A549 (cell line): Measurements from ENCODE around the gene BRICD5. TPM values are rescaled to one million over a fixed set of nuclear protein-coding genes. Genes with fewer than 3 reads are reported as not detected.

ENCODE experiments used
- ATAC-seq, 2 experiments: fragments of 200-7000 bp in 1 of 2; fragments of >200 bp in 1 of 2; cut with Nextera tagmentation in 1 of 2; cut with Tn5 transposase in 1 of 2; 3 replicates each; pipeline versions ENCODE4 v1.8.0 to v1.9.1; 2018 to 2020; ENCODE audit warnings: mild to moderate bottlenecking in 1 of 2, moderate library complexity in 1 of 2
- CTCF ChIA-PET: fragments of 300-600 bp; sonication (Branson Sonifier 250); formaldehyde crosslinking; extraction: SDS; loops from one replicate; lab custom pipeline; 2021; ENCODE audit warnings: antibody characterized with exemption, inconsistent platforms; lab: Yijun Ruan, JAX
- POLR2A ChIA-PET: fragments of 350-600 bp; formaldehyde crosslinking; extraction: SDS; loops from one replicate; lab custom pipeline; 2021; ENCODE audit warnings: antibody characterized with exemption, inconsistent platforms; lab: Yijun Ruan, JAX
- DNase-seq, 2 experiments: peaks; one replicate each; pipeline versions ENCODE4 v3.0.0 to v3.0.0-alpha.2; 2011 to 2016; ENCODE audit warnings: low read depth in 1 of 2, low spot score in 1 of 2
- FAIRE-seq: peaks from 2 replicates; lab custom pipeline; 2011; peaks lifted over from hg19 to GRCh38; lab: Jason Lieb, UNC
- H3K27ac ChIP-seq, 2 experiments: fragments of >200 bp; sonication (Bioruptor Twin); formaldehyde crosslinking; 3 replicates each; pipeline ENCODE4 v1.5.1; 2016 to 2017
- H3K4me1 ChIP-seq: fragments of >200 bp; sonication (Bioruptor Twin); formaldehyde crosslinking; 3 replicates; pipeline ENCODE4 v1.6.1; 2016
- H3K4me2 ChIP-seq: fragments of >200 bp; sonication (Bioruptor Twin); formaldehyde crosslinking; 3 replicates; pipeline ENCODE4 v1.6.1; 2016
- H3K4me3 ChIP-seq: fragments of >200 bp; sonication (Bioruptor Twin); formaldehyde crosslinking; 3 replicates; pipeline ENCODE4 v1.5.1; 2016
- H3K9me3 ChIP-seq: fragments of >200 bp; sonication (Bioruptor Twin); formaldehyde crosslinking; 3 replicates; pipeline ENCODE4 v1.6.1; 2016
- CBX2 ChIP-seq: fragments of 200-600 bp; sonication (generic); IDR thresholded peaks from 2 replicates; pipeline ENCODE4 v1.6.1; 2016; ENCODE audit warnings: low read depth, mild to moderate bottlenecking, borderline replicate concordance
- EHF ChIP-seq: fragments of 250-450 bp; sonication (Bioruptor Pico); IDR thresholded peaks from 2 replicates; pipeline ENCODE4 v1.5.0; 2020; ENCODE audit warnings: mild to moderate bottlenecking
- EHMT2 ChIP-seq: fragments of 200-600 bp; sonication (generic); IDR thresholded peaks from 2 replicates; pipeline ENCODE4 v1.6.1; 2016; ENCODE audit warnings: antibody characterized with exemption, low read depth, mild to moderate bottlenecking, moderate library complexity
- ESRRA ChIP-seq: fragments of 150-350 bp; IDR thresholded peaks from 2 replicates; pipeline ENCODE4 v1.6.1; 2014; ENCODE audit warnings: mild to moderate bottlenecking, low read length, borderline replicate concordance
- FOXS1 ChIP-seq: fragments of 250-450 bp; sonication (Bioruptor Pico); IDR thresholded peaks from 2 replicates; pipeline ENCODE4 v1.5.0; 2020; ENCODE audit warnings: mild to moderate bottlenecking, moderate library complexity
- PBX3 ChIP-seq: IDR thresholded peaks from 2 replicates; pipeline ENCODE4 v1.6.1; 2012
- PHF8 ChIP-seq: fragments of 200-600 bp; sonication (generic); IDR thresholded peaks from 2 replicates; pipeline ENCODE4 v1.6.1; 2016; ENCODE audit warnings: low read depth, mild to moderate bottlenecking, antibody characterized with exemption, moderate library complexity, borderline replicate concordance
- POLR2A ChIP-seq: IDR thresholded peaks from 2 replicates; pipeline ENCODE4 v1.6.1; 2012; ENCODE audit warnings: mild to moderate bottlenecking, low read length
- RARB ChIP-seq: fragments of 250-450 bp; sonication (Bioruptor Pico); IDR thresholded peaks from 2 replicates; pipeline ENCODE4 v1.8.0; 2021; ENCODE audit warnings: mild to moderate bottlenecking, moderate library complexity
- RCOR1 ChIP-seq: fragments of 150-350 bp; IDR thresholded peaks from 2 replicates; pipeline ENCODE4 v1.6.1; 2014; ENCODE audit warnings: antibody characterized with exemption, low read length, low read depth
- REST ChIP-seq: fragments of 200-600 bp; sonication (generic); IDR thresholded peaks from 2 replicates; pipeline ENCODE4 v1.6.1; 2016; ENCODE audit warnings: antibody characterized with exemption, mild to moderate bottlenecking, moderate library complexity
- SMC3 ChIP-seq: fragments of >200 bp; sonication (Bioruptor Twin); formaldehyde crosslinking; IDR thresholded peaks from 3 replicates; pipeline ENCODE4 v1.6.1; 2018; ENCODE audit warnings: inconsistent platforms
- ZFP36 ChIP-seq: fragments of 450-650 bp; IDR thresholded peaks from 2 replicates; pipeline ENCODE4 v1.6.1; 2014; ENCODE audit warnings: borderline replicate concordance; ENCODE audit not compliant: partially characterized antibody
- WGBS: methylation state at CpG from one replicate; pipeline ENCODE4 v1.1.6; 2017; ENCODE audit errors: missing lambda C conversion rate; 5-methylcytosine and 5-hydroxymethylcytosine counted together
- polyA plus RNA-seq, 4 experiments: library from polyadenylated mRNA; depleted of rRNA in 3 of 4; stranded (reverse); fragments of >200 nt; fragmentation: RNase III in 1 of 4; extraction: RNeasy Plus Mini Kit Qiagen cat#74134 plus additional on column Dnase treatment in 1 of 4; gene quantifications; 2 replicates in 3 of 4; 3 replicates in 1 of 4; pipeline ENCODE4 v1.2.3, GENCODE V29; 2011 to 2017
- TF ChIP-seq, protein P1 (sequence below): fragments of 150-350 bp; IDR thresholded peaks from 2 replicates; pipeline ENCODE4 v1.6.1; 2014; ENCODE audit warnings: low read depth, mild to moderate bottlenecking, low read length
- TF ChIP-seq, protein P2 (sequence below): IDR thresholded peaks from 2 replicates; pipeline ENCODE4 v1.6.1; 2012; ENCODE audit warnings: low read depth, borderline replicate concordance

Gene BRICD5
- polyA plus RNA-seq, 2 of the 4 experiments (the other 2 are of a cell fraction): 2.0 to 9.1 TPM

GRCh38 chr16:2186505-2186904 is 24.2 kb downstream of the BRICD5 start:
- FAIRE-seq (no peak), ATAC-seq (no peak), DNase-seq (no peak)
- no peaks in the 10 kb centered on the region for H3K9me3 ChIP-seq
- H3K4me2 ChIP-seq: no peak overlapping the region
- H3K4me3 ChIP-seq: no peak overlapping the region
- TF ChIP-seq EHMT2: no peak
- TF ChIP-seq, protein P1, sequence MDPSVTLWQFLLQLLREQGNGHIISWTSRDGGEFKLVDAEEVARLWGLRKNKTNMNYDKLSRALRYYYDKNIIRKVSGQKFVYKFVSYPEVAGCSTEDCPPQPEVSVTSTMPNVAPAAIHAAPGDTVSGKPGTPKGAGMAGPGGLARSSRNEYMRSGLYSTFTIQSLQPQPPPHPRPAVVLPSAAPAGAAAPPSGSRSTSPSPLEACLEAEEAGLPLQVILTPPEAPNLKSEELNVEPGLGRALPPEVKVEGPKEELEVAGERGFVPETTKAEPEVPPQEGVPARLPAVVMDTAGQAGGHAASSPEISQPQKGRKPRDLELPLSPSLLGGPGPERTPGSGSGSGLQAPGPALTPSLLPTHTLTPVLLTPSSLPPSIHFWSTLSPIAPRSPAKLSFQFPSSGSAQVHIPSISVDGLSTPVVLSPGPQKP: no peak
- no peak for TF ChIP-seq PBX3
- TF ChIP-seq RCOR1: no peak
- TF ChIP-seq FOXS1: no peak
- TF ChIP-seq POLR2A: no peak
- ChIA-PET POLR2A (no interaction called here), CTCF (interaction anchor here (2.7 kb wide), 1 partner anchor 8 kb away, joined by 19 read pairs; no protein-coding TSS in a partner anchor)
- H3K27ac ChIP-seq: no peak overlapping the region
- H3K4me1 ChIP-seq: no peaks in the 10 kb centered on the region
- WGBS: 90% methylated on average over 7 of the region's 20 CpGs

DNA sequence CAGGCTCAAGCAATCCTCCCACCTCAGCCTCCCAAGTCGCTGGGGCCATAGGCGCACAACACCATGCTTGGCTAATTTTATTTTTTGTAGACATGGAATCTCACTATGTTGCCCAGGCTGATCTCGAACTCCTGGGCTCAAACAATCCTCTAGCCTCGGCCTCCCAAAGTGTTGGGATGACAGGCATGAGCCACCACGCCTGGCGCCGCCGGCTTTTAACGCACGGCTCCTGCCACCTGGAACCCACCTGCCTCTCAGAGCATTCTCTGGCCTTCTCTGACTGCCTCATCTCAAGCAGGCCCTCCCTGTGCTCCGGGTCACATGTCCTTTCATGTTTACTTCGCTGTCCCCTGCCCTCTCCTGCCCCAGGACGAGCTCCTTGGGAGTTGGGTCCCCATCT is 24.6 kb downstream of the BRICD5 start:
- CTCF ChIA-PET: interaction anchor here (2.7 kb wide), 1 partner anchor 9 kb away, joined by 19 read pairs; no protein-coding TSS in a partner anchor

More for the DNA sequence above, 24.6 kb downstream of the BRICD5 start:
- TF ChIP-seq EHF (CRISPR knock-in tag): no peak
- TF ChIP-seq CBX2: no peak
- no peak for TF ChIP-seq RARB
- TF ChIP-seq SMC3: no peak
- TF ChIP-seq ZFP36: no peak
- no peak for TF ChIP-seq FOXS1
- no peak for TF ChIP-seq REST
- no peak for TF ChIP-seq ESRRA
- TF ChIP-seq, protein P2, sequence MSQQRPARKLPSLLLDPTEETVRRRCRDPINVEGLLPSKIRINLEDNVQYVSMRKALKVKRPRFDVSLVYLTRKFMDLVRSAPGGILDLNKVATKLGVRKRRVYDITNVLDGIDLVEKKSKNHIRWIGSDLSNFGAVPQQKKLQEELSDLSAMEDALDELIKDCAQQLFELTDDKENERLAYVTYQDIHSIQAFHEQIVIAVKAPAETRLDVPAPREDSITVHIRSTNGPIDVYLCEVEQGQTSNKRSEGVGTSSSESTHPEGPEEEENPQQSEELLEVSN: no peak
- TF ChIP-seq PHF8: no peak
- no peak overlapping the region for H3K27ac ChIP-seq
- no peak for ATAC-seq
- no peak for DNase-seq
- H3K4me3 ChIP-seq: no peak overlapping the region
- H3K9me3 ChIP-seq: no peaks in the 10 kb centered on the region
- no peaks in the 10 kb centered on the region for H3K4me1 ChIP-seq
- WGBS: 83% methylated on average over 13 of the region's 13 CpGs
- POLR2A ChIA-PET: no interaction called here
- no peak overlapping the region for H3K4me2 ChIP-seq
- FAIRE-seq: no peak
